ENCODE data around the gene TINCR.
"Not testable (repeated sequence)": the region's sequence is repeated elsewhere in the genome, so short reads cannot be mapped to it uniquely, and the experiment has no call there.

The TINCR gene

GRCh38 chr19:5557691-5558090, 10.1 kb downstream of the TINCR start:
- Mint-ChIP-seq H3K36me3 (ENCODE audit: low read depth) (no peaks in the 10 kb centered on the region), H3K4me3 (no peak overlapping the region), H3K4me1 (ENCODE audit: low read depth) (no peaks in the 10 kb centered on the region), H3K9me3 (peaks cover 7% of the 10 kb centered on the region), H3K27me3 (peaks cover 32% of the 10 kb centered on the region), H3K27ac (no peak overlapping the region)
- DNase-seq: no peak

DNA sequence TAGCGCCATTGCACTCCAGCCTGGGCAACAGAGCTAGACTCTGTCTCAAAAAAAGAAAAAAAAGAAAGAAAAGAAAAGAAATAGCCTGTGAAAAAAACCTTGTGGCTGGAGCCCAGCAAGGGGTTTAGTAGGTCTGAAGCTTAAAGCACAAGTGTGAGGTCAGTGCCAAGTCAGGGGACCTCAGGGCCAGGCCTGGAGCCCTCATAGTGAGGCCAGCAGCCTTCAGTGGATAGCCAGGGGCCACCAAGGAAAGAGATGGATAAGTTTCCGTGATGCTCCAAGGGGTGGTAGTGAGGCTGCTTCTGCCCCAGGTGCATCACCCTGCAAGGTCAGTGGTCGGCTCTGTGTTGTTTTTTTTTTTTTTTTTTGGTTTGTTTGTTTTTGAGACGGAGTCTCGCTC, 12.9 kb downstream of the TINCR start:
- Mint-ChIP-seq H3K36me3 (ENCODE audit: low read depth) (no peaks in the 10 kb centered on the region), H3K27ac (no peak overlapping the region)

DNA sequence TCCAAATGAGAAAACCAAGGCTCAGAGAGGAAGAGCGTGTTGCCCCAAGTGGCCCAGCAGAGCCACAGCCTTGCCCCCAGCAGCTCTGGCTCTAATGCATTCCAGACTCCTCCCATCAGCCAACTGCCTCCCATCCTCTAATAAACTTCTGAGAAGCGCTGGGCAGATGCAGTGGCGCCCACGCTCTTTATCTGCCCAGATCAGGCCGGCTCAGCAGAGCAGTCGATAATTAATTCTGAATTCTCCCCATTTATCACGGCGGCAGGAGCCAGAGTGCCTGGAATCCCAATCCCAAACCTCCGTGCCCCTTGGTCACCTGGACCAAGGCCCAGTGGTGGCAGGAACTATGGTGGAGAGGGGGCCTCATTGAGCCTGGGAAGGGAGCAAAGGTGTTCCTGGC, 13.9 kb downstream of the TINCR start:
- Mint-ChIP-seq H3K36me3 (ENCODE audit: low read depth) (no peaks in the 10 kb centered on the region), H3K4me3 (no peak overlapping the region), H3K27ac (no peak overlapping the region), H3K4me1 (ENCODE audit: low read depth) (no peaks in the 10 kb centered on the region), H3K9me3 (no peaks in the 10 kb centered on the region), H3K27me3 (peaks cover 13% of the 10 kb centered on the region)
- no peak for DNase-seq

More for the DNA sequence above, 12.9 kb downstream of the TINCR start:
- Mint-ChIP-seq H3K27me3 (peaks cover 13% of the 10 kb centered on the region), H3K9me3 (no peaks in the 10 kb centered on the region), H3K4me1 (ENCODE audit: low read depth) (no peaks in the 10 kb centered on the region), H3K4me3 (no peak overlapping the region)
- DNase-seq: no peak

DNA sequence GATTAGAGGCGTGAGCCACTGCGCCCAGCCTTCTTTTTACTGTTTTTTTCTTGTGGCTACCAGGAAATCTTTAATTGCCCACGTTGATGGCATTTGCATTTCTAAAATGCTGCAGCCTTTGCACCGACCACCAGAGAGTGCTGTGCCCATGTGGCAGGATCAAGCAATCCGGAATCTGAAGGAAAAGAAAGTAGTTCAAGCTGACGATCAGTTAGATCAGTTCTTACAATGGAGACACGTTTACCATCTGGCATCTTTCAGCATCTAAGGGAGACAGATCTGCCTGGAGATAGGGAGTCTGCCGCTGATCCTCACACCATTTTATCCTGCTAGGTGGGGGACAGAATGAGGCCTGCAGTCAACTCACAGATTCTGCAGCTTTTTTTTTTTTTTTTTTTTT, 19.9 kb downstream of the TINCR start:
- H3K27me3 Mint-ChIP-seq: no peaks in the 10 kb centered on the region
- no peak overlapping the region for H3K4me3 Mint-ChIP-seq
- no peak for DNase-seq
- no peaks in the 10 kb centered on the region for H3K36me3 Mint-ChIP-seq (ENCODE audit: low read depth)
- H3K4me1 Mint-ChIP-seq (ENCODE audit: low read depth): peaks cover 2% of the 10 kb centered on the region
- H3K9me3 Mint-ChIP-seq: no peaks in the 10 kb centered on the region
- no peak overlapping the region for H3K27ac Mint-ChIP-seq

- H3K9me3 Mint-ChIP-seq: no peaks in the 10 kb centered on the region
- no peak overlapping the region for H3K27ac Mint-ChIP-seq
- no peaks in the 10 kb centered on the region for H3K27me3 Mint-ChIP-seq
- peaks cover 2% of the 10 kb centered on the region for H3K4me1 Mint-ChIP-seq (ENCODE audit: low read depth)
- no peak for DNase-seq
- no peaks in the 10 kb centered on the region for H3K36me3 Mint-ChIP-seq (ENCODE audit: low read depth)
- no peak overlapping the region for H3K4me3 Mint-ChIP-seq
Measured at GRCh38 chr19:5545984-5546383, 21.8 kb downstream of the TINCR start.

DNA sequence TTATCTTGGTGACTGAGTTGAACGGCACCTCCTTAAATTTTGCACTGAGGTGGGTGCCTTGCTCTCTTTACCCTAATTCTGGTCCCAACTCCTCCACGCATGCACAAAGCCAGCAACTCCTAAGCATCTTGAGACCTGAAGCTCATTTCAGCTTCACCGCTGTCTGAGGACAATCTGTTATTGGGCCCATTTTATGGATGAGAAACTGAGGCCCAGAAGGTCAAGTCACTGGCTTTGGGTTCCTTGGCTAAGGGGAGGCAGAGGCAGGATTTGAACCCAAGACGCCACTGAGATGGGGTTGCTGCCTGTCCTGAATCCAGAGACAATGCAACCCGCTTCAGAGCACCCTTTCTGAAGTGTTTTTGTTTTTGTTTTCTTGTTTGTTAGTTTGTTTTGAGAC, 22.7 kb downstream of the TINCR start:
- no peaks in the 10 kb centered on the region for H3K36me3 Mint-ChIP-seq (ENCODE audit: low read depth)
- H3K4me1 Mint-ChIP-seq (ENCODE audit: low read depth): peaks cover 2% of the 10 kb centered on the region
- peaks cover 5% of the 10 kb centered on the region for H3K27me3 Mint-ChIP-seq
- DNase-seq: no peak
- H3K4me3 Mint-ChIP-seq: no peak overlapping the region
- no peak overlapping the region for H3K27ac Mint-ChIP-seq
- H3K9me3 Mint-ChIP-seq: no peaks in the 10 kb centered on the region

DNA sequence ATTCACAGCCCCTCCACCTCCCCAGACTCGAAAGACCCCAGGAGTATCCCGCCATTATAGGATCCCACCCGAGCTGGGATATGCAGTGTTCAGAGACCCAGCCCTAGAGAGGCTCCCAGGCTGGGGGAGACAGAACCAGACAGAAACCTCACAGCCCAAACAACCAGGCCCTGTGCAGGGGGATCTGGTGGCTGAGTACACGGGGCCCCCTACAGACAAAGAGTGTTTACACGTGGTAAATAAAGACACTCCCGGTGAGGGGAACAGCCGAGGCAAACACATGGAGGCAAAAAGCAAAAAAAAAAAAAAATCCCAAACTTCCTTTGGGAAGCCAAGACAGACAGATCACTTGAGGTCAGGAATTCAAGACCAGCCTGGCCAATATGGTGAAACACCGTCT, 25.1 kb downstream of the TINCR start:
- H3K27ac Mint-ChIP-seq: no peak overlapping the region
- DNase-seq: no peak
- no peaks in the 10 kb centered on the region for H3K36me3 Mint-ChIP-seq (ENCODE audit: low read depth)
- no peaks in the 10 kb centered on the region for H3K9me3 Mint-ChIP-seq
- no peaks in the 10 kb centered on the region for H3K4me1 Mint-ChIP-seq (ENCODE audit: low read depth)
- peaks cover 21% of the 10 kb centered on the region for H3K27me3 Mint-ChIP-seq
- H3K4me3 Mint-ChIP-seq: no peak overlapping the region

- Mint-ChIP-seq H3K27ac (no peak overlapping the region), H3K36me3 (ENCODE audit: low read depth) (no peaks in the 10 kb centered on the region), H3K4me3 (no peak overlapping the region), H3K4me1 (ENCODE audit: low read depth) (no peaks in the 10 kb centered on the region), H3K27me3 (peaks cover 26% of the 10 kb centered on the region), H3K9me3 (no peaks in the 10 kb centered on the region)
- no peak for DNase-seq
Measured at GRCh38 chr19:5541456-5541855, 26.3 kb downstream of the TINCR start.

- Mint-ChIP-seq H3K27ac (no peak overlapping the region), H3K36me3 (ENCODE audit: low read depth) (peaks cover under 1% of the 10 kb centered on the region), H3K9me3 (peaks cover 2% of the 10 kb centered on the region), H3K4me3 (no peak overlapping the region), H3K4me1 (ENCODE audit: low read depth) (peaks cover 1% of the 10 kb centered on the region), H3K27me3 (peaks cover 37% of the 10 kb centered on the region)
- DNase-seq: no peak
Measured at GRCh38 chr19:5540208-5540607, 27.5 kb downstream of the TINCR start.

DNA sequence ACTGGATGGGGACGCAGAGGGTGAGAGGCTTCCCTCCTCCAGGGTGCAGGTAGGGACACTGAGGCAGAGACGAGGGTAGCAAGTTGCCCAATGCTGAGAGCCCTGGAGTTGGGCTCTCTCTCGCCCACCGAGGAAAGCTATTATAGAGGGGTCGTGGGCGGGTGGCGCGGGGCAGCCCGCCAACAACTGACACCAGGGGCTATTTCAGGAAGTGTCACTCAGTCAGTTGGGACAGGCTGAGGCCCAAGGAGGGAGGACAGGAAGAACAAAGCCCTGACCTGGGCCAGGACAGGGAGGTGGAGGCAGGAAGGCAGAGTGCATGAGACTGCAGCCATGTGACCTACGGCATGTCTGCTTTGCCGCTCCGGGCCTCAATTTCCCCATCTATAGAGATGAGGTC, 29.9 kb downstream of the TINCR start:
- Mint-ChIP-seq H3K27ac (no peak overlapping the region), H3K9me3 (peaks cover 15% of the 10 kb centered on the region), H3K4me3 (no peak overlapping the region), H3K27me3 (peaks cover 43% of the 10 kb centered on the region), H3K4me1 (ENCODE audit: low read depth) (peaks cover 1% of the 10 kb centered on the region), H3K36me3 (ENCODE audit: low read depth) (peaks cover 4% of the 10 kb centered on the region)
- no peak for DNase-seq

DNA sequence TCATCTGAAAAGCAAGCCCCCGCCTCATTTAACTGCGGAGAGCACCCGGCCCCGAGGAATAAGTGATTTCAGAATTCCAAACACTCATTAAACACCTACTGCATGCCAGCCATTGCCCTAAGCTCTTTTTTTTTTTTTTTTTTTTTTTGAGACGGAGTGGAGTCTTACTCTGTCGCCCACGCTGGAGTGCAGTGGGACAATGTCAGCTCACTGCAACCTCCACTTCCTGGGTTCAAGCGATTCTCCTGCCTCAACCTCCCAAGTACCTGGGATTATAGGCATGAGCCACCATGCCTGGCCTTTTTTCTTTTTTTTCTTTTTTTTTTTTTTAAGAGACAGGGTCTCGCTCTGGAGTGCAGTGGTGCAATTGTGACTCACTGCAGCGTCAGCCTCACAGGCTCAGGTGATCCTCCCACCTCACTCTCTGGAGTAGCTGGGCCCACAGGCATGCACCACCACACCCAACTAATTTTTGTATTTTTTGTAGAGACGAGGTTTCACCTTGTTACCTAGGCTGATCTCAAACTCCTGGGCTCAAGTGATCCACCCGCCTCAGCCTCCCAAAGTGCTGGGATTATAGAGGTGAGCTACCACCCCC, 30.7 kb downstream of the TINCR start:
- H3K27ac Mint-ChIP-seq; H3K4me3 Mint-ChIP-seq; DNase-seq; H3K36me3 Mint-ChIP-seq (ENCODE audit: low read depth); H3K4me1 Mint-ChIP-seq (ENCODE audit: low read depth): not testable (repeated sequence)
- peaks cover 17% of the 10 kb centered on the region for H3K9me3 Mint-ChIP-seq
- peaks cover 43% of the 10 kb centered on the region for H3K27me3 Mint-ChIP-seq

DNA sequence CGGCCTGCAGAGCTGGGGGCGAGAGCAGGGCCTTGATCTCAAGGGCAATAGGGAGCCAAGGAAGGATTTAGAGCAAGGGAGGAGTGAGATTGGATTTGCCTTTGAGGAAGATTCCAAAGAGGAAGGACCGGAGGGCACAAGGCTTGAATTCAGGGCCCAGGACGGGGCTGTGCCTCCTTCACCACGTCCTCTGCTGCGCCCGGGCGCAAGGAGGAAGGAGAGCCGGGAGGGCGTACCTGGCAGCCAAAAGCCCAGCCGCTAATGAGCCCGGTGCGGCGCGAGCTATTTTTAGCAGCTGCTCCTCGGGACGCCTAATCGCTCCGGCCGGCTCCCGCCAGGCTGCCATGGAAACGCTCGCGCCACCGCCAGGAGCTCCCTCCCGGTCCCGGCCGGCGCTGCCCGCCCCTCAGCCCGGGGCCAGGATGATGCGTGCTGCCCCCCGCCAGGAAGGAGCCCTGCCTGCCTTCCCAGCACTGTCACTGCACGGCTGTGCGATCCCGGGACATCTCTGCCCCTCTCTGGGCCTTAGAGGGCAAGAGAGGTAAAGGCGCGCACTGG, 31.3 kb downstream of the TINCR start:
- no peak overlapping the region for H3K27ac Mint-ChIP-seq
- no peak overlapping the region for H3K4me3 Mint-ChIP-seq
- peaks cover 4% of the 10 kb centered on the region for H3K36me3 Mint-ChIP-seq (ENCODE audit: low read depth)
- H3K9me3 Mint-ChIP-seq: peaks cover 17% of the 10 kb centered on the region
- H3K4me1 Mint-ChIP-seq (ENCODE audit: low read depth): peaks cover 1% of the 10 kb centered on the region
- H3K27me3 Mint-ChIP-seq: peaks cover 43% of the 10 kb centered on the region
- no peak for DNase-seq

DNA sequence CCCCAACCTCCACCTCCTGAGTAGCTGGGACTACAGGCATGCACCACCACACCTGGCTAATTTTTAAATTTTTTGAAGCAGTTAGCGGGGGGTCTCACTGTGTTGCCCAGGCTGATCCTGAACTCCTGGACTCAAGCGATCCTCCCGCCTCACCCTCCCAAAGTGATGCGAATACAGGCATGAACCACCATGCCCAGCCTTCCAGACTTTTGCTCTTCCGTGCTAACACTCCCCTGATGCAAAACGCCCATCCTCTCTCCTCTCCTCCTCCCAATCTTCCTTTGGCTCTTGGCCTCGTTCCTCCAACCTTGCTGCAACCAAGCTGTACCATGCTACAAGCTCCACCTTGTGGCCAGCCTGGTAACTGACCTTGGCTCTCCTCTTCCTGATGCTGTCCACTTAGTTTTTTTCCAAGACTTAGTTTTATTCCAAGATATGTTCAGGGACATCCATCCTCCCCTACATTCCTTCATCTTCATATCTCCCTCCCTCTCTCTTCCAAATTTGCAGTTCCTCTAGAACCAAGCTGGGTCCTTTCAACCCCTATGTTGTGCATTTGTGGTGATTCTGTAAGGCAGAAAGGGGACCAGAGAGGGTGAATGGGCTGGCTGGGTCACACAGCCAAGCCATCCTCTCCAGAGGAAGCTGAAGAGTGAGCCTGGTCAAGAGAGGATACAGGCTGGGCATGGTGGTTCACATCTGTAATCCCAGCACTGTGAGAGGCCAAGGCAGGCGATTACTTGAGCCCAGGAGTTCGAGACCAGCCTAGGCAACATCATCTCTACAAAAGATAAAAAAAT, 32.8 kb downstream of the TINCR start:
- Mint-ChIP-seq H3K9me3 (peaks cover 17% of the 10 kb centered on the region), H3K27me3 (peaks cover 37% of the 10 kb centered on the region), H3K4me3 (no peak overlapping the region), H3K4me1 (ENCODE audit: low read depth) (peaks cover 1% of the 10 kb centered on the region), H3K36me3 (ENCODE audit: low read depth) (peaks cover 4% of the 10 kb centered on the region), H3K27ac (no peak overlapping the region)
- peak; percentile 38 for DNase-seq

DNA sequence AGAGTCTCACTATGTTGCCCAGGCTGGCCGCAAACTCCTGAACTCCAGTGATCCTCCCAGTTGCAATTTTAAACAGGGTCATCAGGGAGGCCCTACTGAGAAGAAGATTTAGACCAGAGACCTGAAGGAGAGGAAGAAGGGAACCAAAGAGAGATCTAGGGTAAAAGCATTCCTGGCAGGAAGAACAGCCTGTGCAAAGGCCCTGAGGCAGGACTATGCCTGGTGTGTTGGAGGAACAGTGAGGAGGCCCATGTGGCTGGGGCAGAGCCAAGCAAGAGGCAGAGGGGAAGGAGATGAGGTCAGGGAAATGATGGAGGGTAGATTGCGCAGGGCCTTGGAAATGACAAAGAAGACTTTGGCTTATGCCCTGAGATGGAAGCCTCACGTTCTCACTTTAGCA, 34.5 kb downstream of the TINCR start:
- Mint-ChIP-seq H3K36me3 (ENCODE audit: low read depth) (peaks cover 4% of the 10 kb centered on the region), H3K4me3 (no peak overlapping the region), H3K4me1 (ENCODE audit: low read depth) (peaks cover 1% of the 10 kb centered on the region), H3K27ac (no peak overlapping the region), H3K27me3 (peaks cover 28% of the 10 kb centered on the region), H3K9me3 (peaks cover 17% of the 10 kb centered on the region)
- no peak for DNase-seq

DNA sequence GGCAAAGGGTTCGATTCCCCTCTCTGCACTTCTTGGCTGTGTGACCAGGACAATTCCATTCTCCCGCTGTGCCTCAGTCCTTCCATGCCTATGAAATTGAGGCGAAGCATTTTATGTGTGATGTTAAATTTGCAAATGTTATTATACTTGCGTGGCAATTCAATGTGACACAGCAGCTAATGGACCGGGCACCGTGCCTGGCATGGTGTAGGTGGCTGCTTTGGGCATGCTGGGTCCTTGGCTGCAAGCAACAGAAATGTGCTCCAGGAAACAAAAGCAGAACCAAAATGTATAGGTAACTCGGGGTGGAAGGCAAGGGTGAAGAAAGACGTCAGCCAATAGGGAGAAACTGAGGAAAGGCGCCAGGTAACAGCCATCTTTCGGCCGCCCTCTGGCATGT, 37.1 kb downstream of the TINCR start:
- DNase-seq: no peak
- peaks cover 17% of the 10 kb centered on the region for H3K27me3 Mint-ChIP-seq
- no peak overlapping the region for H3K4me3 Mint-ChIP-seq
- no peaks in the 10 kb centered on the region for H3K4me1 Mint-ChIP-seq (ENCODE audit: low read depth)
- H3K27ac Mint-ChIP-seq: no peak overlapping the region
- peaks cover 4% of the 10 kb centered on the region for H3K36me3 Mint-ChIP-seq (ENCODE audit: low read depth)
- H3K9me3 Mint-ChIP-seq: peaks cover 17% of the 10 kb centered on the region

Measured in activated T-cell treated with anti-CD3 and anti-CD28 coated beads, Interleukin-2, amount 50 U/mL, for 24 hours (primary cell).